ENCODE measurements around the gene TP53TG3D.
"Not testable (repeated sequence)": the region's sequence is repeated elsewhere in the genome, so short reads cannot be mapped to it uniquely, and the experiment has no call there.

DNA sequence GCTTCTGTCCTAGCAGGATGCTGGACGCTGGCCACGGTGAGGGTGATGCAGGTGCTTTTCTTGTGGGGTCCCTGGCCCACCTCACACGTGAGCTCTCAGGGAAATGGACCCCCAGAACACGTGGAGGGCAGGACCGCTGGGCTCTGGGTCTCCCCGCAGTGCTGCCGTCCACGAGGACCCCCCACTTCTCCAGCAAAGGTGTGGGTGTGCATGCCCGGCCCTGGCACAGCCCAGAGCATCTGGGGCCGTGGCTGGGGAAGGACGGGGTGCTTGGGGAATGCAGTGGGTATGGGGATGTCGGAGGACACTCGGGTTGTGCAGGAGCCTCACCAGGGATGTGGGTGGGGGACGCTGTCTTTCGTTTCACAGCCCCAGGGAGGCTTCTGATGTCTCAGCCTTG lies 34.7 kb downstream of the TP53TG3D start:
- TF ChIP-seq, protein P1, sequence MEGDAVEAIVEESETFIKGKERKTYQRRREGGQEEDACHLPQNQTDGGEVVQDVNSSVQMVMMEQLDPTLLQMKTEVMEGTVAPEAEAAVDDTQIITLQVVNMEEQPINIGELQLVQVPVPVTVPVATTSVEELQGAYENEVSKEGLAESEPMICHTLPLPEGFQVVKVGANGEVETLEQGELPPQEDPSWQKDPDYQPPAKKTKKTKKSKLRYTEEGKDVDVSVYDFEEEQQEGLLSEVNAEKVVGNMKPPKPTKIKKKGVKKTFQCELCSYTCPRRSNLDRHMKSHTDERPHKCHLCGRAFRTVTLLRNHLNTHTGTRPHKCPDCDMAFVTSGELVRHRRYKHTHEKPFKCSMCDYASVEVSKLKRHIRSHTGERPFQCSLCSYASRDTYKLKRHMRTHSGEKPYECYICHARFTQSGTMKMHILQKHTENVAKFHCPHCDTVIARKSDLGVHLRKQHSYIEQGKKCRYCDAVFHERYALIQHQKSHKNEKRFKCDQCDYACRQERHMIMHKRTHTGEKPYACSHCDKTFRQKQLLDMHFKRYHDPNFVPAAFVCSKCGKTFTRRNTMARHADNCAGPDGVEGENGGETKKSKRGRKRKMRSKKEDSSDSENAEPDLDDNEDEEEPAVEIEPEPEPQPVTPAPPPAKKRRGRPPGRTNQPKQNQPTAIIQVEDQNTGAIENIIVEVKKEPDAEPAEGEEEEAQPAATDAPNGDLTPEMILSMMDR (IDR thresholded peaks at IDR 0.05): not testable (repeated sequence)
- TF ChIP-seq POLR2A (IDR thresholded peaks at IDR 0.05): not testable (repeated sequence)

All from breast epithelium (tissue), 3 donors.